HG03460 (cell line): ENCODE data around the gene ALAD.
"Not testable (repeated sequence)": the region's sequence is repeated elsewhere in the genome, so short reads cannot be mapped to it uniquely, and the experiment has no call there.

Experiments
- ATAC-seq: cut with Tn5 transposase; IDR thresholded peaks from one replicate; pipeline ENCODE4 v1.9.1; 2021; ENCODE audit not compliant: unreplicated experiment

The ALAD gene

DNA sequence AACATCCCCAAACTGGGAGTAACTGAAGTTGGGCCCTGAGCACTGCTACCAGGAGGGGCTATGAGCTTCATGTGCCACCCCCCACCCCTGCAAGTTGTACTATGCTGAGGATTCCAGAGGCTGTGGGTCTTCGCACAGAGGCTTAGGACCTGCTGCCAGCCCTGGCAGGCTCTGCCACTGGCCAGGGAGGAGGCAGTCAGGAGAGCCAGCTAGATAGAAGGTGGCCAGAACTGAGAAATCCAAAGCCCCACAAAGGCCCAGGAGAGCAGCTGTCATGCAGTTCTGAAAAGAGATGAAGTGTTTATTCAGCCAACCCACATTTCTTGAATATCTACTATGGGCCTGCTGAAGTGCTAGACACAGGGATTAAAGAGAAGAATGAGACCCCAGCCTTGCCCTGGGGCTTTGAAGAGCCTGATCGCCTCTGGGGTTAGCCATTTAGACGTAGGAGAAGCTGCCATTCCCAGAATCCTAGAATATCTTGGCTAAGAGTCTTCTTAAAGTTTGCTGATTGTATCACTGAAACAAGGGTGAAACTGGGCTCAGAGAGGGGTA is 1.4 kb downstream of the ALAD start:
- no peak for ATAC-seq

DNA sequence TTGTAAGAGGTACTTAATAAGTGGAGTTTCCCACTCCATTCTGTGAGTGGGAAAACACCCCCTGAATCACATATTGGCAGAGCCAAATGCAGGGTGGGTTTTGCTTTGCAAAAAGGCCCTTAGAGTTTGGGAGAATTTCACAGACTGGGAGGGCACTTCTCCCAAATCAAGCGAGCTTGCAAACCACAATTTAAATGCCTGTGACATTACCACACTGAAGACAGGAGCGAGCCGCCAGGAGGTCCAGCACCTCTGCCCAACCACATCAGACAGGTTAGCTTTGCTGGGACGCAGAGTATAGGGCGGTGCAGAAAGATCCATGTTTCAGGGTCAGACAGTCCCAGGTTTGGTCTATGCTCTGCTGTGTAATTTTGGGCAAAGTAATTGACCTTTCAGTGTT is 2.3 kb downstream of the ALAD start:
- ATAC-seq: no peak

DNA sequence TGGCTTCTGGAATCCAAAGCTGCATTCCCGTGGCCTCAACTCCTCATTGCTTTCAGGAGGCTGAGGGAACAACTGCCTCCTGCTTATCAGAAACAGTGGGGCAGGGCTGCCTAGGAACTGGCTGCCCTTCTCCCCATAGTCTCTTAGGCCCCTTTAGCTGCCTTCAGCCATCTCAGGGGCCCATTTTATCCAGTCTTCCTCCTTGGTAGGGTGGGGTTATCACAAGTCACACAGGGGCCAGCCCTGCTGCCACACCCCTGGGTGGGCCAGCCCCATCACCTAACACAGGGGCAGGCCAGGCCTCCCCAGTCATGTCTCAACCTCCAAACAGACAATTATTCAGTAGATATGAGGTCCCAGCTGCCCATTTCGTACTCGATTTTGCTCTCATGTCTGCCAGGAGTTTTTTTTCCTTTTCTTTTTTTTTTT is 3.9 kb downstream of the ALAD start:
- no peak for ATAC-seq

DNA sequence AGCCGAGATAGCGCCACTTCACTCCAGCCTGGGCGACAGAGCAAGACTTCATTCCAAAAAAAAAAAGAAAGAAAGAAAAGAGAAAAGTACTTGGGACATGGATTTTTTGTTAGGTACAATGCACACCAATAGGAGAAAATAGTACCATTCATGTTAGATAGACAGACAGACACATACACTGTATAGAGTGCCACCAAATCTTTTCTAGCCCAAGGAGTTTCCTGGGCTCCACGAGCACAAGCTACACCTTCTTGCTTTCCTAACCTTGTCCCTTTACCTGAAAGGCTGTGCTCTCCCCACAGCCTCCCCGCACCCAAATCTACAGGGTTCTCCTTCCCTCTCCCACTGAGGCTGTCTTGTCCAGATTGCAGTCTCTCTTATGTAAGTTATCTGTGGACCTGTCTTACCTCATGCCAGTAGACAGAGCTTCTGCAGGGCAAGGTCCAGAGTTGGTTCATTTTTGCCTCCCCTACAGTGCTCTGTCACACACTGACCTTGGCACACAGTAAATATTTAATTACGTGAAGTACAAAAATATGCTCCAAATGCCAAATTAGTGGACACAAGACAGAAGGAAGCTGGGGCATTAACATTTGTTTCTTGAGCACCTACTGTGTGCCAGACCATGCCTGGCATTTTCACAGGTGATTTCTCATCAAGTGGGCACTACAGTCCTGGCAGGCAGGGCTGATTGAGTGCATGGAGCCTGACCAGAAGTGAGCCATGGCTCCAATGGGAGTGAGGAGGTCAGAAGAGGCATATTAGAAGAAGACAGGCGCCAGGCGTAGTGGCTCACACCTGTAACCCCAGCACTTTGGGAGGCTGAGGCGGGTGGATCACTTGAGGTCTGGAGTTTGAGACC is 5.9 kb downstream of the ALAD start:
- no peak for ATAC-seq

DNA sequence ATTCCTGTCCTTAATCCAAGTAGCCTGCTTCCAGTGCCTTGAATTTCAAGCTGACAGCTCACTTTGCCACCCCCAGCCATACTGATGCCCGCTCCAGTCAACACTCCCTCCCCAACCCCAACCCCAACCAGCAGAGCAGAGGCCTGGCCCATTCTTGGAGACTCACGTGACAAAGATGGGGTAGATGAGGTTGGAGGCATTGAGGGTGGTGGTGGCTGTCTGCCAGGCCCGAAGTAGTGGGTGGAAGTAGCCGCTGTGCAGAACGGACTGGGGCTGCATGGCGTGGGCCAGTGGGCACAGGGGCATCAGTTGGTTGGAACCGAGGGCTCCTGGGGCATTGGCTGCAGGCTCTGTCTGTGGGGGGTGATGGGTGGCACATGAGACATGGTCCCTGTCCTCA is 7.8 kb downstream of the ALAD start:
- no peak for ATAC-seq

DNA sequence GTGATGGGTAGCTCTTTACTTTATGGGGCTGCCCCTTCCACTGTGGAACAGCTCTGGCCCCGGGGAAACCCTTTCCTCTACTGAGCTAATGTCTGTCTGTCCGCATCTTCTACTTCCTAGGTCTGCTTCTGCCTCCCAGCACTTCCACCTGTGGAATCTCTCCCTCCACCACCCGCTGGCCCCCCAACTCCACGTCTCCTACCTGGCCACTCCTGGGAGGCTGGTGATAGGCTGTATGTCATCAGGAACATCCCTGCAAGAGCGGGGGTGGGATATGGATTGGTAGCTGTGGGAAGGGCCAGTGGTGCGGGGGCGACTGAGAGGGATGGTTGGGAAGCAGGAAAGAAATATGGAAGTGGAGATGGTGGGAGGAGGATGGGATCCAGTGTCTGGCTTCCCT is 9.2 kb downstream of the ALAD start:
- no peak for ATAC-seq

DNA sequence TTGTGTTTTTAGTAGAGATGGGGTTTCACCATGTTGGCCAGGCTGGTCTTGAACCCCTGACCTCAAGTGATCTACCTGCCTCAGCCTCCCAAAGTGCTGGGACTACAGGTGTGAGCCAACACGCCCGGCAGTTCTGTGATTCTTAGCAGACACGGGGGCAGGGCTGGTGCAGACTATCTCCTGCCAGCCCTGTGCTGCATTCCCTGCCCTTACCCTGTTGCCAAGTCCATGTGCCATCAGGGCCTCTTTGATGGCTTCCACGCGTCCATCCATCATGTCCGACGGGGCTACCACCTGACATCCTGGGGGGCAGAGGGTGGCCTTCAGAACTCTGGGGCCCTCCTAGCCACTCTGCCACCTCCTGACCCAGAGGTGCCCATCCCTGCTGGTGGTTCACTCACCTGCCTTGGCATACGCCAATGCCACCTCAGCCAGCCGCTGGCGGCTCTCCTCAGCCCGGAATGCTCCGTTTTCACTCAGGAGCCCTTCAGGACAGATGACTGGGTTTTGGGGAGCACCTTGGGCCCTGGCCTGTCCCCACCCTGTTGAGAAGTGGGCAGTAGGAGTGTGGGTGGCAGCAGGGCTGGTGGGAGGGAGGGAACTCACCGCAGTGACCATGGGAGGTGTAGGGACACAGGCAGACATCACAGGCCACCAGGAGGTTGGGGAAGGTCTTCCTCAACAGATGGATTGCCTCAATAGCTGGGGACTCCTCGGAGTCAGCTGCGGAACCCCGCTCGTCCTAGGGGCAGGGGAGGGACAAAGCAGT is 10.7 kb downstream of the ALAD start:
- no peak for ATAC-seq

DNA sequence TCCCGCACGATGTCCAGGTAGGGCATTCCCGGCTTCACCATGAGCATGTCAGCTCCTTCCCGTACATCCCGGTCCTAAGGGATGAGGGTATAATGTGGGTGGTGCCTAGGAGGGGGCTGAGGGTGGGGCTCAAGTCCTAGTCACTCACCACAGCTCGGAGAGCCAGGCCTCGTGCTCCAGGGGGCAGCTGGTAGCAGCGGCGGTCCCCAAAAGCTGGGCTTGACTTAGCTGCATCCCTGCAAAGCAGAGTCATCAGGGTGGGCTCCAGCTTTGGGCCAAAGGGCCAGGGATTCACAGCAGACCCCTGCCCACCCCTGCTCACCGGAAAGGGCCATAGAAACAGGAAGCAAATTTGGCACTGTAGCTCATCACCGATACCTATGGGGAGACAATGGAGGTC is 11.6 kb downstream of the ALAD start:
- ATAC-seq: no peak

DNA sequence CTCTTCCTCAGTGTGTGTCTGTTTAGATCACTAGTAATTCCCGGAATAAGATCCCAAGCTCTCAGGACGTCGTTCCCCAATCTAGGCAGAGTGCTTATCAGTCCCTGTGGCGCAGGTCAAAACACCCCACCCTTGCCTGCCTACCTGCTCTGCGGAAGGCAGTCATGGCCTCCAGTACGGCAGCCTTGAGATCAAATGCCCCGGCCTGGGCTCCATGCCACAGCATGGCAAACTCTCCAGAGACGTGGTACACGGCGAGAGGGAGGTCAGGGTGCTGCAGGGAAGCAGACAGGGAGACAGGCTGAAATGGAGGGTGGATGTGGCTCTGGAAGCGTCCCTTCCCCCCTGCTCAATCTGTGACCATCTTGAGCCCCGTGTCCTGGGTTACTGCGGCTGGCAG is 12.3 kb downstream of the ALAD start:
- ATAC-seq: no peak

DNA sequence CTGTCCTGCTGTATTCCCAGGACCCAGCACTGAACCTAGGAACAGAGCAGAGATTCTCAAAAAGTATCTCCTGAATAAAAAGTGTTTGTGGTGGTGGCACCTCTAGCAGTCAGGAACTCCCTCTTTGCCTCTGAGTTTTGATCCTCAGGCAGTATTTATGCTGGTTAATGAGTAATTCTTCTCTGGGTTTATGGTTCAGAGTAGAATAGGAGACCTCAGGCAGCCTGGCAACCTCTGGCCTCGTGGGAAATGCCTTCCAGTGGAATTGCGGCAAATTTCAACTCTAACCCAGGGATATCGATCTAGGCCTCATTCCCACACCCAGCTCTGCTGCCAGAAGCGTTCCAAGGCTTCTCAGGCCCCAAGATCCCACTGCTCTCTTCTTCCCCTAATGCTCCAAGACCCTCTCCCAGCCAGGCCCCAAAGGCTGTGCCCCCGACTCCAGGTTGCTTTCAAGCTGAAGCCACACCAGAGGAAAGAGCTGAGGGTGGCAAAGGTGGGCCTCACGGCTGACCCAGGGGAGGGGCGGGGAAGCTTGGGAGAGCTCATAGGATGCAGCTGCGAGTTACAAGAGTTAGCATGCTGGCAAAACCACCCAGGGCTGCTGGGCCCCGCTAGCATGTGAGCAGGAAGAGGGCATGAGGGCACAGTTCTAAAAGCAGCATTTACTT is 13.4 kb downstream of the ALAD start:
- no peak for ATAC-seq

DNA sequence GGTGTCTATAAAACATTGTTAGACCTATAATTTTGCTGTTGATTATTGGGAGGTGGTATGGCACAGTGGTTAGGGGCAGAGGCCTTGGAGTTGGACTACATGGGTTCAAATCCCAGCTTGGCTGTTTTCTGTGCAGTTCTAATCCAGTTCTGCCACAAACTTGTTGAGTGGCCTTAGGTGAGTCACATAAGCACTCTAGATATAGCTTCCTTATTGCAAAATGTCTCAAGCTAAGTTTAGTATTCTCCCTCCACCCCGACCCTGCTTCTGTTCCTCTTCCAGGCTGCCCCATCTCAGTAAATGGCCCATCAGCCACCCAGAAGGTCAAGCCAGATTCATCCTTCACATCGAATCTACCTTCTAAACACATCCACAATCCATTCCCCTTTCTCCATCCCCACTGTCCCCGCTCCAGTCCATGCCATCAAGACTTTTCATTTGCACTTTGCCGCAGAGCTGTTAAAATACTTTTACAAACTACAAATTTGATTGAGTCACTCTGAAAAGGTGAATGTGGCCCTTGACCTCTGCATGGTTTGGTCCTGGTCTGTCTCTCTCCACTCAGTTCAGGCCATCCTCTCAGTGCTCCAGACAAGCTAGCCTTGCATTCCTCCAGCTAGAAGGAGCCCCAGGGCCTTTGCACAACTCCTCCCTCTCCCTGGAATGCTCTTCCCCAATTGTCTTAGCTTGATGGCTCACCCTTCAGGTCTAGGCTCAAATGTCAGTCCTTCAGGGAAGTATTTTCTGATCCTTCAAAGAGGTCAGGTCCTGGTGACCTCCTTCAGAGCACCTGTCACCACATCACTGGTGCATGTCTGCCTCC is 14.3 kb downstream of the ALAD start:
- ATAC-seq: no peak

DNA sequence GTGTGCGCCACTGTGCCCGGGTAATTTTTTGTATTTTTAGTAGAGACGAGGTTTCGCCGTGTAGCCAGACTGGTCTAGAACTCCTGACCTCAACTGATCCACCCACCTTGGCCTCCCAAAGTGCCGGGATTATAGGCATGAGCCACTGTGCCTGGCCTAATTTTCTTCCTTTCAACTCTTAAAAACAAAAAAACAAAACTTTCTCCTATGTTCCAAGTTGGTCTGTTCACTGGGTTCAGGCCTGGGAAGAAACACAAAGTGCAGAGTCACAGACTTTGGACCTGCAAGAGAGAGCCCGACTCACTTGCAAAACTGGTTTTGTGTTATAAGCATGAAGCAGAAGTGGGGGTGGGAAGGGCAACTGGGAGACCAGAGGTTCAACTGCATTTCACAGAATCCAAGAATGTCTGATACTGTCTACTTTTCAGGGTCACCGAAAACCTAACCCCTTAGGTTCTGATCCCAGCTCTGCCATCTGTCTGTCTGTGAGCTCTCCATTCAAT is 19.1 kb downstream of the ALAD start:
- no peak for ATAC-seq

DNA sequence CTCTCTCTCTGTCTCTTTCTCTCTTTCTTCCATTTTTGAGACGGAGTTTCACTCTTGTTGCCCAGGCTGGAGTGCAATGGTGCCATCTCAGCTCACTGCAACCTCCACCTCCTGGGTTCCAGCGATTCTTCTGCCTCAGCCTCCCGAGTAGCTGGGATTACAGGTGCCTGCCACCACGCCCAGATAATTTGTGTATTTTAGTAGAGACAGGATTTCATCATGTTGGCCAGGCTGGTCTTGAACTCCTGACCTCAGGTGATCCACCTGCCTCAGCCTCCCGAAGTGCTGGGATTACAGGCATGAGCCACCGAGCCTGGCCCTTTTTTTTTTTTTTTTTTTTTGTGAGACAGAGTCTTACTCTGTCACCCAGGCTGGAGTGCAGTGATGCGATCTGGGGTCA is 19.6 kb downstream of the ALAD start:
- not testable (repeated sequence) for ATAC-seq

DNA sequence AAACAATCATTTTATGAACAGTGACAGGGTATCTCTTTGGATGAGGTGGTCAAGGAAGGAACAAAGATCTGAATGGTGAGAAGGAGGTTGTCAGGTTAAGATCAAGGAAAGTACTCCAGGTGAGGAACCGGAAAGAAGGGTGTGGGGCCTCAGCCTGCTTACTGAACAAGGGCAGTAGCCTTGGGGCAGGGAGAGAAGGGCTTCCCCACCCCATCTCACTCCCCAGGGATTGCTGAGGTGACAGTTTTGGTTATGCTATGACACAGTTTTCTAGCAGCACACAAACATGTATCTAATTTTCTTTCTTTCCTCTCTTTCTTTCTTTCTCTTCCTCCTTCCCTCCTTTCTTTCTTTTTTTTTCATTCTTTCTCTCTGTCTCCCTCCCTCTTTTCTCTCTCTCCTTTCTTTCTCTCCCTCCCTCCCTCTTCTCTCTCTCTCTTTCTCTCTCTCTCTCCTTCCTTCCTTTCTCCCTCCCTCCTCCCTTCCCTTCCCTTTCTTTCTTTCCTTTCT is 20.2 kb downstream of the ALAD start:
- ATAC-seq: peak; percentile 68

DNA sequence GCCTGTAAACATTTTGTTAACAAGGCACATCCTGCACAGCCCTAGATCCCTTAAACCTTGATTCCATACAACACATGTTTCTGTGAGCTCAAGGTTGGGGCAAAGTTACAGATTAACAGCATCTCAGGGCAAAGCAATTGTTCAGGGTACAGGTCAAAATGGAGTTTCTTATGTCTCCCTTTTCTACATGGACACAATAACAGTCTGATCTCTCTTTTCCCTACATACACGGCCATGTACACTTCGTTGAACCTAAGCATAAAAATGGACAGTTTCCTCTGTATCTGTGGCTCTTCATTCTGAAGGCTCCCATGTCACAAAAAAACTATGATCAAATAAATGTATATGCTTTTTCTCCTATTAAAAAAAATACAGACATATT is 21.3 kb downstream of the ALAD start:
- not testable (repeated sequence) for ATAC-seq

DNA sequence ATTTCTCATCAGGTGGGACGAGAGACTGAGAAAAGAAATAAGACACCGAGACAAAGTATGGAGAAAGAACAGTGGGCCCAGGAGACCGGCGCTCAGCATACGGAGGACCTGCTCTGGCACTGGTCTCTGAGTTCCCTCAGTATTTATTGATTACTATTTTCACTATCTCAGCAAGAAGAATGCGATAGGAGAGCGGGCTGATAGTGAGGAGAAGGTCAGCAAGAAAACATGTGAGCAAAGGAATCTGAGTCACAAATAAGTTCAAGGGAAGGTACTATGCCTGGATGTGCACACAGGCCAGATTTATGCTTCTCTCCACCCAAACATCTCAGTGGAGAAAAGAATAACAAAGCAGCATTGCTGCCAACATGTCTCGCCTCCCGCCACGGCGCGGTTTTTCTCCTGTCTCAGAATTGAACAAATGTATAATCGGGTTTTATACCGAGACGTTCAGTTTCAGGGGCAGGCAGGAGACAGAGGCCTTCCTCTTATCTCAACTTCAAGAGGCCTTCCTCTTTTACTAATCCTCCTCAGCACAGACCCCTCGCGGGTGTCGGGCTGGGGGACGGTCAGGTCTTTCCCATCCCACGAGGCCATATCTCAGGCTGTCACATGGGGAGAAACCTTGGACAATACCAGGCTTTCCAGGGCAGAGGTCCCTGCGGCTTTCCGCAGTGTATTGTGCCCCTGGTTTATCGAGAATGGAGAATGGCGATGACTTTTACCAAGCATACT is 21.8 kb downstream of the ALAD start:
- not testable (repeated sequence) for ATAC-seq

DNA sequence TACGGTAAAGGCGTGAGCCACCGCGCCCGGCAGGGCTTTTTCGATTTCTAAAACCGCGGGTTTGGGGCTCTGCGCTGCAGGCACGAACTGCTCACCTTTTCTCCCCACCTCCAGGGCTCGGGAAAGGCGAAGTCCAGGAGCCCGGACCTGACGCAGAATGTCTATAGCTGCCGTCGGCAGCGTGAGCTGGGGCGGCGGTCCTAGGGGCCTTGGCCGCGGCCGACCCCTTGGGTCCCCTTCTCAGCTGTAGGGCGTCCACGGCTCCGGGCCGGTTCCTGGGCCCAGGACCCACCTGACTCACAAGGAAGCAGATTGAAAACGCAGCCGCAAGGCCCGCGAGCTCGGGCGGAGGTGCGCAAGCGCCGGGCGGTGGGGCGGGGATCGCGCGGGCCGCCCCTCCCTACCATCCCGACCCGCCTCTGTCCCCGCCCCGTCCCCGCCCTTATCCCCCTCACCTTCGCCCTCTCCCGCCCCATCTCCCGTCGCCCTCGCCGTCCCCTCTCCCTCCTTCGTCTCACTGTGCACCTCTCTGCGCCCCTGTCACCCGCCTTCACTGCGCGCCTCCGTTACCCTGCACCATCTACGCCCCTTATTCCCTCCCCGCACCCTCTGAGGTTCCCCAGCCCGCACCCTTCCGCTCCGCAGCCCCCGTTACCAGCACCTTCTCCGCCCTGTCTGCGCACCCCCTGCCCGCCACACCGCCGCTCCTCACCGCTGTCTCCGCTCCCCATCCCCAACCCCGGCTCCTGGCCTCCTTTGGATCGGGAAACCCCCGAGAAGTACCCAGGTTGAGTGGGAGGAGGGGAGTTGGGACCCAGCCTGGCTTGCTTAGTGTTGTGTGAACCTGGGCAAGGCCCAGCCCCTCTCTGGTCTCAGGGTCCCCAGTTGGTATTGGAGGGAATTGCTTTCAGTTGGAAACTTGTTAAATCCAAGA is 24.2 kb downstream of the ALAD start, which contains the start of gene HDHD3:
TSS of gene HDHD3 (minus strand) at position 353 of the 934 bp plus-strand sequence. CDS start 2,632 bp downstream, outside the sequence.
- peak; percentile 63 for ATAC-seq
